ENCODE results near the gene MSRB1. TPM values are rescaled to one million over a fixed set of nuclear protein-coding genes. Genes with fewer than 3 reads are reported as not detected.

MSRB1 gene
- total RNA-seq, 1 donor from 2014 or later = 32.9 TPM

DNA sequence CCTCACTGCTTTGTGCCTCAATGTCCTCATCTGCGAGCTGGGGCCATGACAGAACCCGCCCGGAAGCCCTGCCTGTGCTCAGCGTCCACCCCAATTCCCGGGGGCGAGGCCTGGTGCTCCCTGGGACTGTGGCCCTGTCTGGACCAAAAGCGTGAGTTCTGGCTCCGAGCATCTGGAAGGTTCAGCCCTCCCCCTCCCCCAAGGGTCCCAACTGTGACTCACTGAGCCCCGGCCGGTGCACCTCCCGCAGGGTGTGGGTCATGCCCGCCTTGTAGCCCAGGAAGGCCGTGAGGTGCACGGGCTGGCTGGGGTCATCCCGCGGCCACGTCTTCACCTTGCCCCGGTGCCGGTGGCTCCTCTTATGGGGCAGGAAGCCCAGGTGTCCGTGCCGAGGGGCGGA, 10.7 kb upstream of the MSRB1 start:
- H3K27ac ChIP-seq = no peak overlapping the region
- no peak overlapping the region for H3K4me3 ChIP-seq
- TF ChIP-seq, protein P1, sequence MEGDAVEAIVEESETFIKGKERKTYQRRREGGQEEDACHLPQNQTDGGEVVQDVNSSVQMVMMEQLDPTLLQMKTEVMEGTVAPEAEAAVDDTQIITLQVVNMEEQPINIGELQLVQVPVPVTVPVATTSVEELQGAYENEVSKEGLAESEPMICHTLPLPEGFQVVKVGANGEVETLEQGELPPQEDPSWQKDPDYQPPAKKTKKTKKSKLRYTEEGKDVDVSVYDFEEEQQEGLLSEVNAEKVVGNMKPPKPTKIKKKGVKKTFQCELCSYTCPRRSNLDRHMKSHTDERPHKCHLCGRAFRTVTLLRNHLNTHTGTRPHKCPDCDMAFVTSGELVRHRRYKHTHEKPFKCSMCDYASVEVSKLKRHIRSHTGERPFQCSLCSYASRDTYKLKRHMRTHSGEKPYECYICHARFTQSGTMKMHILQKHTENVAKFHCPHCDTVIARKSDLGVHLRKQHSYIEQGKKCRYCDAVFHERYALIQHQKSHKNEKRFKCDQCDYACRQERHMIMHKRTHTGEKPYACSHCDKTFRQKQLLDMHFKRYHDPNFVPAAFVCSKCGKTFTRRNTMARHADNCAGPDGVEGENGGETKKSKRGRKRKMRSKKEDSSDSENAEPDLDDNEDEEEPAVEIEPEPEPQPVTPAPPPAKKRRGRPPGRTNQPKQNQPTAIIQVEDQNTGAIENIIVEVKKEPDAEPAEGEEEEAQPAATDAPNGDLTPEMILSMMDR (IDR thresholded peaks at IDR 0.05) = no peak
- H3K4me1 ChIP-seq = no peaks in the 10 kb centered on the region
- no peaks in the 10 kb centered on the region for H3K36me3 ChIP-seq
- no peak for DNase-seq (ENCODE audit: low spot score in 2 of 2)
- no peaks in the 10 kb centered on the region for H3K27me3 ChIP-seq
- no peaks in the 10 kb centered on the region for H3K9me3 ChIP-seq
- intact Hi-C loops (cut with DNase I) = no loop called here

- DNase-seq (ENCODE audit: low spot score in 2 of 2) = no peak
- Histone ChIP-seq H3K4me3 (no peak overlapping the region), H3K4me1 (no peaks in the 10 kb centered on the region), H3K36me3 (no peaks in the 10 kb centered on the region), H3K27ac (no peak overlapping the region), H3K9me3 (no peaks in the 10 kb centered on the region), H3K27me3 (no peaks in the 10 kb centered on the region)
- intact Hi-C loops (cut with DNase I) = no loop called here
- TF ChIP-seq, protein P1 (IDR thresholded peaks at IDR 0.05) = no peak
Observed at GRCh38 chr16:1950559-1950958, 7.6 kb upstream of the MSRB1 start.

- intact Hi-C loops (cut with DNase I) = no loop called here
- Histone ChIP-seq H3K9me3 (no peaks in the 10 kb centered on the region), H3K4me3 (no peak overlapping the region), H3K4me1 (no peaks in the 10 kb centered on the region), H3K36me3 (no peaks in the 10 kb centered on the region), H3K27ac (no peak overlapping the region), H3K27me3 (no peaks in the 10 kb centered on the region)
- no peak for DNase-seq (ENCODE audit: low spot score in 2 of 2)
- TF ChIP-seq, protein P1 (IDR thresholded peaks at IDR 0.05) = no peak
Observed at GRCh38 chr16:1950047-1950446, 7.0 kb upstream of the MSRB1 start.

DNA sequence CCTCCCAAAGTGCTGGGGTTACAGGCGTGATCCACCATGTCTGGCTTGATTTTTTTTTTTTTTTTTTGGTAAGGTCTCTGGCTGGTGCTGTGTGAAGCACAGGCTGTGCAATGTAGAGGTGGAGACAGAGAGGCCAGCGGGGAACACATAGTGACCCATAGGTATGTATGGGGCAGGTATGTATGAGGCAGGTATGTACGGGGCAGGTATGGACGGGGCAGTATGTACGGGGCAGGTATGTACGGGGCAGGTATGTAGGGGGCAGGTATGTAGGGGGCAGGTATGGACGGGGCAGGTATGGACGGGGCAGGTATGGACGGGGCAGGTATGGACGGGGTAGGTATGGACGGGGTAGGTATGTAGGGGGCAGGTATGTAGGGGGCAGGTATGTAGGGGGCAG, 6.5 kb upstream of the MSRB1 start:
- intact Hi-C loops (cut with DNase I) = no loop called here
- no peaks in the 10 kb centered on the region for H3K9me3 ChIP-seq
- no peaks in the 10 kb centered on the region for H3K4me1 ChIP-seq
- H3K36me3 ChIP-seq = no peaks in the 10 kb centered on the region
- no peak overlapping the region for H3K27ac ChIP-seq
- DNase-seq (ENCODE audit: low spot score in 2 of 2) = no peak
- no peaks in the 10 kb centered on the region for H3K27me3 ChIP-seq
- no peak overlapping the region for H3K4me3 ChIP-seq
- TF ChIP-seq, protein P1 (IDR thresholded peaks at IDR 0.05) = no peak

GRCh38 chr16:1947369-1947670, 4.3 kb upstream of the MSRB1 start:
- TF ChIP-seq, protein P1 (IDR thresholded peaks at IDR 0.05) = no peak
- Histone ChIP-seq H3K9me3 (no peaks in the 10 kb centered on the region), H3K27me3 (no peaks in the 10 kb centered on the region), H3K4me3 (no peak overlapping the region), H3K27ac (no peak overlapping the region), H3K4me1 (peaks cover 2 to 3% of the 10 kb centered on the region in 2 donors), H3K36me3 (no peaks in the 10 kb centered on the region)
- intact Hi-C loops (cut with DNase I) = no loop called here
- DNase-seq (ENCODE audit: low spot score in 2 of 2) = no peak

All from ascending aorta (tissue), 2 donors.